Cardiac fibroblast (primary cell): Measurements from ENCODE around the gene CUTA.
"Not testable (repeated sequence)": the region's sequence is repeated elsewhere in the genome, so short reads cannot be mapped to it uniquely, and the experiment has no call there.

Experiments used
- DNase-seq, 2 donors: peaks; one replicate each; pipeline versions ENCODE4 v3.0.0 to v3.0.0-alpha.2; 2010; ENCODE audit warnings: low read depth in 2 of 2
- H3K4me3 ChIP-seq, 2 donors: replicated peaks in 1 of 2; 1 replicate in 1 of 2; 2 replicates in 1 of 2; pipeline ENCODE4 v1.5.1; 2011; ENCODE audit warnings: low read depth in 2 of 2, low read length in 2 of 2, mild to moderate bottlenecking in 2 of 2, moderate library complexity in 1 of 2
- TF ChIP-seq, protein P1 (sequence below): IDR thresholded peaks from one replicate; pipeline ENCODE4 v1.5.1; 2011; ENCODE audit warnings: low read depth, mild to moderate bottlenecking, low read length, inconsistent platforms

Gene CUTA

DNA sequence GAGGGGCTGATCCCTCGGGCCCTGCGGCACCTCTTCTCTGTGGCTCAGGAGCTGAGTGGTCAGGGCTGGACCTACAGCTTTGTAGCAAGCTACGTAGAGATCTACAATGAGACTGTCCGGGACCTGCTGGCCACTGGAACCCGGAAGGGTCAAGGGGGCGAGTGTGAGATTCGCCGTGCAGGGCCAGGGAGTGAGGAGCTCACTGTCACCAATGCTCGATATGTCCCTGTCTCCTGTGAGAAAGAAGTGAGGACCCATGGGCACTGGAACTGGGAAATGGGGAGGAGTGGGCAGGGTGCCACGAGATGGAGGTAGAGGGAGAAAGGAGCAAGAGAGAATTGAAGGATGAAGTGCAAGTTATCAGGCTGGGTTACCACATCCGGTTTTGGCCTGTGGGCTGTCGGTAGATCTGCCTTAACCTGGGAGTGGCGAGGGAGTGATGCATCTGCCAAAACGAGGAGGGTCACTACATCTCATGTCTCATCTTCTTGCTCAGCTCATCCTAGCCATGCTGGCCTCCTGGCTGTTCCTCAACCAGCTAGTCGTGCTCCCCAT lies 12.4 kb downstream of the CUTA start:
- H3K4me3 ChIP-seq: no peak overlapping the region
- TF ChIP-seq, protein P1, sequence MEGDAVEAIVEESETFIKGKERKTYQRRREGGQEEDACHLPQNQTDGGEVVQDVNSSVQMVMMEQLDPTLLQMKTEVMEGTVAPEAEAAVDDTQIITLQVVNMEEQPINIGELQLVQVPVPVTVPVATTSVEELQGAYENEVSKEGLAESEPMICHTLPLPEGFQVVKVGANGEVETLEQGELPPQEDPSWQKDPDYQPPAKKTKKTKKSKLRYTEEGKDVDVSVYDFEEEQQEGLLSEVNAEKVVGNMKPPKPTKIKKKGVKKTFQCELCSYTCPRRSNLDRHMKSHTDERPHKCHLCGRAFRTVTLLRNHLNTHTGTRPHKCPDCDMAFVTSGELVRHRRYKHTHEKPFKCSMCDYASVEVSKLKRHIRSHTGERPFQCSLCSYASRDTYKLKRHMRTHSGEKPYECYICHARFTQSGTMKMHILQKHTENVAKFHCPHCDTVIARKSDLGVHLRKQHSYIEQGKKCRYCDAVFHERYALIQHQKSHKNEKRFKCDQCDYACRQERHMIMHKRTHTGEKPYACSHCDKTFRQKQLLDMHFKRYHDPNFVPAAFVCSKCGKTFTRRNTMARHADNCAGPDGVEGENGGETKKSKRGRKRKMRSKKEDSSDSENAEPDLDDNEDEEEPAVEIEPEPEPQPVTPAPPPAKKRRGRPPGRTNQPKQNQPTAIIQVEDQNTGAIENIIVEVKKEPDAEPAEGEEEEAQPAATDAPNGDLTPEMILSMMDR: no peak
- DNase-seq: no peak

DNA sequence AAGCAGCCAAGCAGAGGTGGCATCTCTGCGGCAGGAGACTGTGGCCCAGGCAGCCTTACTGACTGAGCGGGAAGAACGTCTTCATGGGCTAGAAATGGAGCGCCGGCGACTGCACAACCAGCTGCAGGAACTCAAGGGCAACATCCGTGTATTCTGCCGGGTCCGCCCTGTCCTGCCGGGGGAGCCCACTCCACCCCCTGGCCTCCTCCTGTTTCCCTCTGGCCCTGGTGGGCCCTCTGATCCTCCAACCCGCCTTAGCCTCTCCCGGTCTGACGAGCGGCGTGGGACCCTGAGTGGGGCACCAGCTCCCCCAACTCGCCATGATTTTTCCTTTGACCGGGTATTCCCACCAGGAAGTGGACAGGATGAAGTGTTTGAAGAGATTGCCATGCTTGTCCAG lies 13.0 kb downstream of the CUTA start:
- no peak overlapping the region for H3K4me3 ChIP-seq
- TF ChIP-seq, protein P1: no peak
- no peak for DNase-seq

DNA sequence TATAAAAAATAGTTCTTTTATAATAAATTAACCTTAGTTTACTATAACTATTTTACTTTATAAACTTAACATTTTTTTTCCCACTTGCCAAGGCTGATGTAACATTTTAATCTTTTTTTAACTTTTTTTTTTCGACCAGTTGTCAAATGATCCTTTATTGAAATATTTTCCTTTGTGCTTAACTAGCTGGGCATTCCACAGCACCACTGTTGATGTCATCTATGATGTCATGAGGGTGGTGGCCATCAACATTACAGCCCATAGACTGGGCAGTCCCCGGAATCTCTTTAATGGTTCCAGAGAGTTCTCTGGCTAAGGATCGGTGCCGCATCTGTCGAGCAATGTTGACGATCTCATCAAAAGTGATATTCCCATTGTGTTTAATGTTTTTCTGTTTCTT lies 18.0 kb downstream of the CUTA start:
- H3K4me3 ChIP-seq, DNase-seq: not testable (repeated sequence)

DNA sequence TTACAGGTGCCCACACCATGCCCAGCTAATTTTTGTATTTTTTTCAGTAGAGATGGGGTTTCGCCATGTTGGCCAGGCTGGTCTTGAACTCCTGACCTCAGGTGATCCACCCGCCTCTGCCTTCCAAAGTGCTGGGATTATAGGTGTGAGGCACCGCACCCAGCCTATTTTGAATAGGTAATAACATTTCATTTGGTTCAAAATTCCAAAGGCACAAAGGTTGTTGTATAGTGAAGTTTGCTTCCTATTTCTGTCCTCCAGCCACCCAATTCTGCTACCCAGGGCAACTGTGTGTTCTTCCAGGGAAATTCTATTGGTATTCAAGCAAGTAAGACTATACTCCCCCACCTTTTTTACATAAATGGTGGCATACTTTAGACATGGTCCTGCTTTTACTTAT lies 19.3 kb downstream of the CUTA start:
- not testable (repeated sequence) for H3K4me3 ChIP-seq, DNase-seq

DNA sequence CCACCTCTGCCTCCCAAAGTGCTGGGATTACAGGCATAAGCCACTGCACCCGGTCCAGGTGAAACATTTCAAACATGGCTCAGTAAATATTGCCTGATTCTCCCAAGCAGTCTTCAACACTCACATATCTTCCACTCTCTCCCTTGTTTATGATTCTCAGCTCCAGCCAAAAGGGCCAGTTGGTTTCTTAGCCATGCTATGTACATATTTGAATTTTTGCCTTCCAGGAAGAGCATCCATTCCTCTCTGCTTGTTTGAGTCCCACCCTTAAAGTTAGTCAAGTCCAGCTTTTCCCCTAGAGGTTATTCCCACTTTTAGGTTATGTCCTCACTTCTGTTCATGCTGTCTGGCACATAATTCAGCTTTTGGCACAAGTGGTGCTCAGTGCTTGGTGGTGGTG lies 20.4 kb downstream of the CUTA start:
- no peak for DNase-seq
- TF ChIP-seq, protein P1: no peak
- no peak overlapping the region for H3K4me3 ChIP-seq

DNA sequence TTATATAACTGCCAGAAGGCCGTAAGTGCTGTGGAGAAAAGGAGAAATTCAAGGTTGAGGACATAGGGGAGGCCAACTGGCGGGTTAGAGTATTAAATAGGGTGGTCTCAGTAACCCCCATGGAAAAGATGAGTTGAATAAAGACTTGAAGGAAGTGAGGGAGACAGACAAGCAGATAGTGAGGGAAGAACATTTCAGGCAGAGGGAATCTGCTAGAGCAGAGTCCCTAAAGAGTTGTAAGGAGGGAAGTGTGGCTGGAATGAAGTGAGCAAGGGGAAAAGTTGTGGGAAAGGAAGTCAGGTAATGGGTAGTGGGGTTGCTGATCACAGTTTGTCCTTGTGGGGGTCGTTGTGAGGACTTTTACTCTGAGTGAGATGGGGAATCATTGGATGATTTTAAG lies 24.9 kb downstream of the CUTA start:
- TF ChIP-seq, protein P1: no peak
- no peak for DNase-seq
- peak overlapping the region in 1 of 2 donors; percentile 97 for H3K4me3 ChIP-seq

DNA sequence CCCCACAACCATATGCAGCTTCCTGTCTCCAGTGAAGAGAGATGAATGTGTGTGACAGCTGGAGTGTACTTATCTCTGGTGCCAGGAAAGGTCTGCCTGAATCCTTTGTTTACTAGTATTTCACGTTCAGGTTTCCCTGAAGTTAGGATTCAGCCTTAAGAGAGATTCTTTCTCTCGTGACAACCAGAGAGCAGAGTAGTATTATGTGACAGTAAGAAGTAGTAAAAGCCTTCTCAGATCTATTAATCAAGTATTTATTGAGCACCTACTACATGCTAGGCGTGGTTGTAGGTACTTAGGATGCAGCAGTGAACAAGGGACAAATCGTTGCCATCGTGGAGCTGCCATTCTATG lies 25.3 kb downstream of the CUTA start:
- H3K4me3 ChIP-seq: peak overlapping the region; percentile 95 to 97
- no peak for DNase-seq
- TF ChIP-seq, protein P1: no peak

DNA sequence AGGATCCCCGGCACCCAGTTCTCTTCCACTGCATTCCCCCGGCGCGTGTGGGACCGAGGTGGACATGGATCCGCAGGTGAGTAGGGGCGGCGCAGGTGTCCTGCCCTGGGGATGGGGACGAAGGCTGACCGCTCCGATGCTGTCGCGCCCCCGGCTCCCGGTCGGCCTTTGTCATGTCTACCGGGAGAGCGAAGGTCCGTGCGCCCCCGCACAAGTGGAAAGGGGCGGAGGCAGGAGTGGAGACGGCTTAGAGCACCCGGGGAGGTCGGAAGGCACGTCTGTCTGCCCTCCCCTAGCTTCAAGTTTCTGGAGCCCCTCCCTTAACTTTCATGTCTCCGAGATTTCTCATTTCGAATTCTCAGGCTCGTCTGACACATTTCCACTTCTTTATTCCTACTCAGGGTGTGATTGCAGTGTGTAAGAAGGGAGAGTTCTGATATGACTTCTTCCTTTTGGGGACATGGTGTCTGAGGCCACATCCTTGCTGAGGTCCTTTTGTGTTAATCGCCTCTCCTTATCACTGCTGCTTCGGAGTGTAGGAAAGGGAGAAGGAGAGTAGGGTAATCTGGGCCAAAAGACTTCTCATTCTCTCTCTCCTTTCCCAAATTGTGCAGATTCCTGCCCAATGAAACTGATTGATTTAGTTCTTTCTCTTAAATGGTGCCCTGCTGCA lies 25.8 kb downstream of the CUTA start:
- TF ChIP-seq, protein P1: no peak
- H3K4me3 ChIP-seq: peak overlapping the region; percentile 95 to 97
- peak; percentile 28 to 41 for DNase-seq
